Mammary epithelial cell (primary cell): ENCODE data around the gene EVPL.

Experiments used
- CTCF ChIP-seq, 2 donors: IDR thresholded peaks in 1 of 2; conservative IDR thresholded peaks in 1 of 2; 2 replicates each; pipeline ENCODE4 v1.5.1; 2011 to 2012; ENCODE audit warnings: inconsistent platforms in 2 of 2, low read length in 2 of 2, mild to moderate bottlenecking in 2 of 2, control low read depth in 1 of 2, low read depth in 1 of 2; ENCODE audit not compliant: insufficient read depth in 1 of 2; ENCODE audit errors: extremely low read depth in 1 of 2
- EZH2 ChIP-seq: IDR thresholded peaks from 2 replicates; pipeline ENCODE4 v1.6.1; 2012; ENCODE audit warnings: low read length, inconsistent platforms, borderline replicate concordance

DNA sequence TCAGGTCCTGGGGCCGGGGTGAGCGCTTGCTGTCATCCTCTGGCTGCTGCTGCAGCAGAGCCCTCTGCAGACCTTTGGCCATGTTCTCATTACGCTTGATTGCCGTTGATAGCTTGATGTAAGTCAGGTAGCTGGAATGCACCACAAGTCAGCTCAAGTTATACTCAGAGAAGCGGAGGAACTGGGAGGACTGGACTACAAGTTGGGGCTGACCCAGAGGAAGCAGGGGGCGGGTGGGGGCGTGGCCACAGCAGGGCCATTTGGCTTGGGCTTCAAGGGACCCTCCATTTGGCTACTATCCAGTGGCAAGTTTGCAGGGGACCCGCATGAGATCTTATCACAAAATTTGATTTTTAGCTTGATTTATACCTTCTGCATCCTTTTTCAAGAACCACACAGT, 19.0 kb upstream of the EVPL start:
- TF ChIP-seq CTCF (conservative IDR thresholded peaks at IDR 0.05 in 1 of 2, IDR thresholded peaks at IDR 0.05 in 1 of 2; ENCODE audit: extremely low read depth in 1 of 2, insufficient read depth in 1 of 2, low read depth in 1 of 2, low read length in 2 of 2): no peak
- TF ChIP-seq EZH2: no peak
